Retina (tissue), 1 donor: ENCODE measurements around the gene USP30.

Source experiments
- DNase-seq: peaks from one replicate; pipeline ENCODE4 v3.0.0-alpha.2; 2016

USP30 gene

GRCh38 chr12:109130297-109131153, 78.1 kb downstream of the USP30 start:
- DNase-seq, result peak; percentile 3

- DNase-seq, result peak; percentile 40
Observed at GRCh38 chr12:109131154-109132050, 79.0 kb downstream of the USP30 start.

GRCh38 chr12:109134186-109134917, 82.0 kb downstream of the USP30 start:
- no peak for DNase-seq

GRCh38 chr12:109137055-109137454, 84.7 kb downstream of the USP30 start:
- DNase-seq, result no peak
